ENCODE measurements around the gene NIPBL. TPM values are rescaled to one million over a fixed set of nuclear protein-coding genes. Genes with fewer than 3 reads are reported as not detected.

NIPBL gene
- total RNA-seq, 1 experiment from 2014 or later = 45.1 TPM

DNA sequence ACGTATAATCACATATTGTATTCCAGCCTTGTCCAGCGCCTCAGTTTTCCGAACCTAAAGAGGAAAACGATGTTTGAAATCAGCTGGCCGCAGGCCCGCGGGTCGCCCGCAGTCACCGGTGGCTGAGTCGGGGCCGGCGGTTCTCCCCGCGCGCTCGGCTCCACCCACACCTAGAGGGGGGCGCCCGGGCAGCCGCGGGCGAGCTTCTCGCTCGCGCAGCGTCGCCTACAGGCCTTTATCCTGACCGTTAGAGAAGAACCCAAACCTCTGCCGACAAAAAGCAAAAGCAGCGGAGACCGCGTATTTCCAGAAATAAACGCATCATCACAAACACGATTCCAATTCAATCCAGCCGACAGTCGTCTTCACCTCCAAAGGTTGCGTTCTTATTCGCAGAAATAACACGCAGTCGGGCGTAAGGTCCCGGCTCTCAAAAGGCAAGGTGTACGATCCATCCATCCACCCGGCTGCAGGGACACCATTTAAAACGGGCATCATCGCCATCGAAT lies 725 bp upstream of the NIPBL start (continued):
- TF ChIP-seq, protein P1, sequence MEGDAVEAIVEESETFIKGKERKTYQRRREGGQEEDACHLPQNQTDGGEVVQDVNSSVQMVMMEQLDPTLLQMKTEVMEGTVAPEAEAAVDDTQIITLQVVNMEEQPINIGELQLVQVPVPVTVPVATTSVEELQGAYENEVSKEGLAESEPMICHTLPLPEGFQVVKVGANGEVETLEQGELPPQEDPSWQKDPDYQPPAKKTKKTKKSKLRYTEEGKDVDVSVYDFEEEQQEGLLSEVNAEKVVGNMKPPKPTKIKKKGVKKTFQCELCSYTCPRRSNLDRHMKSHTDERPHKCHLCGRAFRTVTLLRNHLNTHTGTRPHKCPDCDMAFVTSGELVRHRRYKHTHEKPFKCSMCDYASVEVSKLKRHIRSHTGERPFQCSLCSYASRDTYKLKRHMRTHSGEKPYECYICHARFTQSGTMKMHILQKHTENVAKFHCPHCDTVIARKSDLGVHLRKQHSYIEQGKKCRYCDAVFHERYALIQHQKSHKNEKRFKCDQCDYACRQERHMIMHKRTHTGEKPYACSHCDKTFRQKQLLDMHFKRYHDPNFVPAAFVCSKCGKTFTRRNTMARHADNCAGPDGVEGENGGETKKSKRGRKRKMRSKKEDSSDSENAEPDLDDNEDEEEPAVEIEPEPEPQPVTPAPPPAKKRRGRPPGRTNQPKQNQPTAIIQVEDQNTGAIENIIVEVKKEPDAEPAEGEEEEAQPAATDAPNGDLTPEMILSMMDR (IDR thresholded peaks at IDR 0.05 in 2 of 3, conservative IDR thresholded peaks at IDR 0.05 in 1 of 3; ENCODE audit: borderline replicate concordance in 1 of 3, insufficient read depth in 1 of 3, low read depth in 2 of 3, low read length in 2 of 3) = peak; percentile 33 to 55 (median 45); a peak in 4 of 6 replicates

DNA sequence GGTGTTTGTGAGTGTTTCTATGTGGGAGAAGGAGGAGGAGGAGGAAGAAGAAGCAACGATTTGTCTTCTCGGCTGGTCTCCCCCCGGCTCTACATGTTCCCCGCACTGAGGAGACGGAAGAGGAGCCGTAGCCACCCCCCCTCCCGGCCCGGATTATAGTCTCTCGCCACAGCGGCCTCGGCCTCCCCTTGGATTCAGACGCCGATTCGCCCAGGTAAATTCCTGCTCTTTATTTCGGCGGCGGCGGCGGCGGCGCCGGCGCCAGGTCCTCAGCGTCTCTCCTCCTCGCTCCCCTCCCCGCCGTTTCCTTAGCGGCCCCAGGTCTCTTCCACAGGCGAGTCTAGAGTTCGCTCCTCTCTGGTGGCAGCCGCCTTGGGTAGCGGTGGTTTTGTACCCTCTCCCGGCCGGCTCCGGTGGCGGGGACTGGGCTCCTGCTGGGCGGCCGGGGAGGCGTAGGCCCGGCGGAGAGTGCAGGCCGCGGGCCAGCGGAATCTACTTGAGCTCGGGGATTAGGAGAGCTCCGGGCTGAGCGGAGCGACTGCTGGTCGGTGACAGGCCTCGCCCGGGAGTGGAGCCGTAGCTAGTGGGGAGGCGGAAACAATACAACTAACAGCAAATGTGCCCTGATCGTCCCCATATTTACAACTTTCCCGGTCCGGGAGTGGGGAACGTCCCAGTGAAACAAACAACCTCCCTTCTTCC lies 547 bp downstream of the NIPBL start:
- Histone ChIP-seq H3K36me3 (ENCODE audit: control insufficient read depth in 1 of 2, insufficient read depth in 2 of 2, low read length in 2 of 2) (no peaks in the 10 kb centered on the region), H4K20me1 (ENCODE audit: insufficient read depth) (peaks cover 10% of the 10 kb centered on the region; the same call in 1 of the 2 replicates)

More for the DNA sequence above, 547 bp downstream of the NIPBL start:
- Histone ChIP-seq H3K4me2 (ENCODE audit: low read length) (peak overlapping the region; percentile 70), H3K9ac (ENCODE audit: low read length) (peak overlapping the region; percentile 89), H3K4me1 (ENCODE audit: control insufficient read depth in 1 of 2, insufficient read depth in 2 of 2, low read length in 2 of 2) (peaks cover 15 to 23% of the 10 kb centered on the region in 2 experiments; a peak in 3 of 4 replicates), H2AFZ (ENCODE audit: low read depth, low read length, poor library complexity, severe bottlenecking) (no peak overlapping the region), H3K9me3 (ENCODE audit: control insufficient read depth in 1 of 2, insufficient read depth in 1 of 2, low read depth in 1 of 2, low read length in 2 of 2) (no peaks in the 10 kb centered on the region), H3K9me2 (ENCODE audit: insufficient read depth) (no peaks in the 10 kb centered on the region), H3K79me2 (ENCODE audit: insufficient read depth, low read length) (peaks cover 91% of the 10 kb centered on the region), H3K27ac (ENCODE audit: low read depth, low read length) (peak overlapping the region; percentile 97), H3K27me3 (ENCODE audit: insufficient read depth, low read length) (no peaks in the 10 kb centered on the region), H3K4me3 (replicated peaks in 1 of 2; ENCODE audit: low read depth in 1 of 2, low read length in 2 of 2) (peak overlapping the region; percentile 80 to 91)
- intact Hi-C loops (cut with micrococcal nuclease) = loop anchor here (2.0 to 10.0 kb wide), 3 partner anchors 65 to 132 kb away; no protein-coding TSS in a partner anchor
- peak; percentile 100 for TF ChIP-seq ZFX (IDR thresholded peaks at IDR 0.05)
- TF ChIP-seq, protein P1 (IDR thresholded peaks at IDR 0.05 in 2 of 3, conservative IDR thresholded peaks at IDR 0.05 in 1 of 3; ENCODE audit: borderline replicate concordance in 1 of 3, insufficient read depth in 1 of 3, low read depth in 2 of 3, low read length in 2 of 3) = no peak
- ATAC-seq (peak; percentile 61), DNase-seq (ENCODE audit: low read depth, low spot score) (peak; percentile 23)
- RAD21 ChIA-PET (ENCODE audit: low non-redundant PET in 1 of 2, low total read pairs in 2 of 2, uncharacterized antibody in 2 of 2, unreplicated experiment in 2 of 2) = no interaction called here
- CTCF ChIA-PET = interaction anchor here (0.9 to 2.1 kb wide), 3 partner anchors 10 to 151 kb away, joined by 4 to 7 read pairs (median 7); no protein-coding TSS in a partner anchor
- no TSS peak for BruUV-seq (replicated peaks)
- POLR2A ChIA-PET = interaction anchor here (0.7 to 1.5 kb wide), 2 partner anchors 9 to 375 kb away, joined by 3 read pairs; no protein-coding TSS in a partner anchor
